Sigmoid colon (tissue), 4 donors: ENCODE data around the gene TATDN2.

Experiments used
- POLR2A ChIP-seq, 2 donors: fragments of 450-650 bp; IDR thresholded peaks; one replicate each; pipeline ENCODE4 v1.6.1; 2016; ENCODE audit warnings: antibody characterized with exemption in 2 of 2, mild to moderate bottlenecking in 2 of 2, moderate library complexity in 2 of 2
- POLR2AphosphoS5 ChIP-seq, 4 donors: sonication (generic); formaldehyde crosslinking; IDR thresholded peaks; one replicate each; pipeline ENCODE4 v1.6.1; 2017; ENCODE audit warnings: antibody characterized with exemption in 4 of 4
- TF ChIP-seq, protein P1 (sequence below), 4 experiments: fragments of 450-650 bp in 3 of 4; fragments of 200-600 bp in 1 of 4; IDR thresholded peaks; one replicate each; pipeline ENCODE4 v1.5.1; 2016 to 2019; ENCODE audit warnings: antibody characterized with exemption in 4 of 4, mild to moderate bottlenecking in 3 of 4, moderate library complexity in 2 of 4

DNA sequence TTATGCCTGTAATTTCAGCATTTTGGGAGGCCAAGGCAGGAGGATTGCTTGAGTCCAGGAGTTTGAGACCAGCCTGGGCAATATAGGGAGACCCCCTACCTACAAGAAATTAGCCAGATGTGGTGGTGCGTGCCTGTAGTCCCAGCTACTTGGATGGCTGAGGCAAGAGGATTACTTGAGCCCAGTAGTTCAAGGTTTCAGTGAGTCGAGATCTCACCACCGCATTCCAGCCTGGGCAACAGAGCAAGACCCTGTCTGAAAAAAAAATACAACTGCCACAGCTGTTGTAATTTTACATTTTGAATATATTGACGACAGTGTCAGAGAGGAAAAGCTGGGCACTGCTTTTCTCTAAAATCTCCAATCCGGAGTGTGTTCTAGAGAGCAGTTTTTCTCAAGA, 21.2 kb downstream of the TATDN2 start:
- TF ChIP-seq, protein P1, sequence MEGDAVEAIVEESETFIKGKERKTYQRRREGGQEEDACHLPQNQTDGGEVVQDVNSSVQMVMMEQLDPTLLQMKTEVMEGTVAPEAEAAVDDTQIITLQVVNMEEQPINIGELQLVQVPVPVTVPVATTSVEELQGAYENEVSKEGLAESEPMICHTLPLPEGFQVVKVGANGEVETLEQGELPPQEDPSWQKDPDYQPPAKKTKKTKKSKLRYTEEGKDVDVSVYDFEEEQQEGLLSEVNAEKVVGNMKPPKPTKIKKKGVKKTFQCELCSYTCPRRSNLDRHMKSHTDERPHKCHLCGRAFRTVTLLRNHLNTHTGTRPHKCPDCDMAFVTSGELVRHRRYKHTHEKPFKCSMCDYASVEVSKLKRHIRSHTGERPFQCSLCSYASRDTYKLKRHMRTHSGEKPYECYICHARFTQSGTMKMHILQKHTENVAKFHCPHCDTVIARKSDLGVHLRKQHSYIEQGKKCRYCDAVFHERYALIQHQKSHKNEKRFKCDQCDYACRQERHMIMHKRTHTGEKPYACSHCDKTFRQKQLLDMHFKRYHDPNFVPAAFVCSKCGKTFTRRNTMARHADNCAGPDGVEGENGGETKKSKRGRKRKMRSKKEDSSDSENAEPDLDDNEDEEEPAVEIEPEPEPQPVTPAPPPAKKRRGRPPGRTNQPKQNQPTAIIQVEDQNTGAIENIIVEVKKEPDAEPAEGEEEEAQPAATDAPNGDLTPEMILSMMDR (IDR thresholded peaks at IDR 0.05), result no peak
- TF ChIP-seq POLR2A (IDR thresholded peaks at IDR 0.05) (no peak), POLR2AphosphoS5 (IDR thresholded peaks at IDR 0.05) (no peak)
